KOPT-K1 (cell line): ENCODE measurements around the gene DPH2.
A peak's percentile ranks its signal among the peaks of the same experiment; 100 is the strongest.

Experiments used
- H3K27ac ChIP-seq: fragments of 200-600 bp; sonication (generic); 2 replicates; pipeline ENCODE4 v1.5.1; 2016; ENCODE audit warnings: antibody characterized with exemption, mild to moderate bottlenecking, low read depth, low read length; ENCODE audit not compliant: poor library complexity, severe bottlenecking
- H3K36me3 ChIP-seq: fragments of 200-600 bp; sonication (generic); 2 replicates; pipeline ENCODE4 v1.5.1; 2017; ENCODE audit warnings: antibody characterized with exemption, mild to moderate bottlenecking, low read length, moderate library complexity; ENCODE audit not compliant: insufficient read depth
- H3K9me3 ChIP-seq: fragments of 200-600 bp; sonication (generic); 2 replicates; pipeline ENCODE4 v1.5.1; 2017; ENCODE audit warnings: antibody characterized with exemption, low read length, mild to moderate bottlenecking; ENCODE audit not compliant: insufficient read depth, poor library complexity, severe bottlenecking

The DPH2 gene

DNA sequence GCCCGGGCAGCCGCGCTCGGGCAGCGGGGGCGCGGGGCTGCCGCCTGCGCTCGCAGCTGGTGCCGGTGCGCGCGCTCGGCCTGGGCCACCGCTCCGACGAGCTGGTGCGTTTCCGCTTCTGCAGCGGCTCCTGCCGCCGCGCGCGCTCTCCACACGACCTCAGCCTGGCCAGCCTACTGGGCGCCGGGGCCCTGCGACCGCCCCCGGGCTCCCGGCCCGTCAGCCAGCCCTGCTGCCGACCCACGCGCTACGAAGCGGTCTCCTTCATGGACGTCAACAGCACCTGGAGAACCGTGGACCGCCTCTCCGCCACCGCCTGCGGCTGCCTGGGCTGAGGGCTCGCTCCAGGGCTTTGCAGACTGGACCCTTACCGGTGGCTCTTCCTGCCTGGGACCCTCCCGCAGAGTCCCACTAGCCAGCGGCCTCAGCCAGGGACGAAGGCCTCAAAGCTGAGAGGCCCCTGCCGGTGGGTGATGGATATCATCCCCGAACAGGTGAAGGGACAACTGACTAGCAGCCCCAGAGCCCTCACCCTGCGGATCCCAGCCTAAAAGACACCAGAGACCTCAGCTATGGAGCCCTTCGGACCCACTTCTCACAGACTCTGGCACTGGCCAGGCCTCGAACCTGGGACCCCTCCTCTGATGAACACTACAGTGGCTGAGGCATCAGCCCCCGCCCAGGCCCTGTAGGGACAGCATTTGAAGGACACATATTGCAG lies 33.2 kb upstream of the DPH2 start:
- no peaks in the 10 kb centered on the region for H3K9me3 ChIP-seq
- no peaks in the 10 kb centered on the region; the same call in 1 of the 2 replicates for H3K36me3 ChIP-seq
- no peak overlapping the region for H3K27ac ChIP-seq

- H3K36me3 ChIP-seq = no peaks in the 10 kb centered on the region; the same call in 1 of the 2 replicates
- H3K27ac ChIP-seq = no peak overlapping the region
- no peaks in the 10 kb centered on the region for H3K9me3 ChIP-seq
Observed at GRCh38 chr1:43937179-43937865, 32.5 kb upstream of the DPH2 start.

GRCh38 chr1:43938383-43938782 lies 31.4 kb upstream of the DPH2 start:
- no peaks in the 10 kb centered on the region for H3K9me3 ChIP-seq
- no peak overlapping the region for H3K27ac ChIP-seq
- H3K36me3 ChIP-seq = no peaks in the 10 kb centered on the region; the same call in 1 of the 2 replicates

DNA sequence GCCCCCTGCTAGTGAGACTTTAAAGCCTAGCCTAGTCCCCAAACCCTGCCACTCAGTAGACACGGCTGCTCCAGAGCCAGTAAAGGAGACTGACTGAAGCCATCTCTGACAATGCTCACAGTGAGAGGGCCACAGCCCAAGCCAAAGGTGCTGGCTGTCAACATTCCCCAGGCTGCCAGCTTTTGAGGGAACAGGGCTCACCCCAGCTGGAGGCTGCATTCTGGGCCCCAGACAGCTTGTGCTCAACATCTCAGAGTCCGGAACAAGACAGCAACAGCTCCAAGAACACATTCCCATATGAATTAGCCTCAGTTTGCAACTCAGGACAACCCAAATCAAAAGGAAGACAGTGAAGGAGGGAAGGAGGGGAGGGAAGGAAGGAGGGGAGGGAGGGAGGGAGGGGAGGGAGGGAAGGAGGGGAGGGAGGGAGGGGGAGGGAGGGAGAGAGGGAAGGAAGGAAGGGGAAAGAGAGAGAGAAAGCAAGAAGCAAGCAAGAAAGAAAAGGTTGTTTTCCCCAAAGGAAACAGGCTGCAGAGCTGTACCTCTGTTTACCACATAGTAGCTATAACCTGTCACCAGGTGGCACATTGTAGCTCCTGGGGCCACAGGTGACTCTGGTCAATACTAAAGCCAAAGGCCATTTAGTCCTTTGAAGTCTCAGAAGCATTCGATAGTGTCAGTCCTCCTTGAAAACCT lies 30.8 kb upstream of the DPH2 start:
- H3K27ac ChIP-seq = no peak overlapping the region
- H3K36me3 ChIP-seq = peaks cover under 1% of the 10 kb centered on the region; the same call in 1 of the 2 replicates
- H3K9me3 ChIP-seq = no peaks in the 10 kb centered on the region

- Histone ChIP-seq H3K36me3 (0 out of 2 replicates have a peak, but pooled peaks cover 5% of the 10 kb centered on the region), H3K9me3 (no peaks in the 10 kb centered on the region), H3K27ac (no peak overlapping the region)
Observed at GRCh38 chr1:43942411-43942810, 27.4 kb upstream of the DPH2 start.

DNA sequence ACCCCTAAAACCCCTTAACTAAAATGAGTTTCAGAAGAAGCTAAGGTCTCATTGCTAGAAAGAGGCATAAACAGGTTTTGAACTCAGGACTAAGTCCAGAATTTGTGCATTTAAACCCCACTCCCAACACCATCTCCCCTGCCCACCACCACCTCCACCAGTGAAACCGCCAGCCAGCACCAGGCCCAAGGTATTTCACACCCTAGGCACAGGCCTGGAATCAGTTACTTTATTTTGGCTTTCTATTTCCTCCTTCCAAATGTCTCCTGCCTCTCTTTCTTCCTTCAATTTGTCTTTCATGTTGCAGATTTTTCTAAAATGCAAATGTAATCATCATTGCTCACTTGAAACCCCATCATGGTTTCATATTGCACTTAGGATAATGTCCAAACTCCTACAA lies 24.9 kb upstream of the DPH2 start:
- no peak overlapping the region for H3K27ac ChIP-seq
- no peaks in the 10 kb centered on the region for H3K9me3 ChIP-seq
- H3K36me3 ChIP-seq = peaks cover 9% of the 10 kb centered on the region; the same call in 1 of the 2 replicates

DNA sequence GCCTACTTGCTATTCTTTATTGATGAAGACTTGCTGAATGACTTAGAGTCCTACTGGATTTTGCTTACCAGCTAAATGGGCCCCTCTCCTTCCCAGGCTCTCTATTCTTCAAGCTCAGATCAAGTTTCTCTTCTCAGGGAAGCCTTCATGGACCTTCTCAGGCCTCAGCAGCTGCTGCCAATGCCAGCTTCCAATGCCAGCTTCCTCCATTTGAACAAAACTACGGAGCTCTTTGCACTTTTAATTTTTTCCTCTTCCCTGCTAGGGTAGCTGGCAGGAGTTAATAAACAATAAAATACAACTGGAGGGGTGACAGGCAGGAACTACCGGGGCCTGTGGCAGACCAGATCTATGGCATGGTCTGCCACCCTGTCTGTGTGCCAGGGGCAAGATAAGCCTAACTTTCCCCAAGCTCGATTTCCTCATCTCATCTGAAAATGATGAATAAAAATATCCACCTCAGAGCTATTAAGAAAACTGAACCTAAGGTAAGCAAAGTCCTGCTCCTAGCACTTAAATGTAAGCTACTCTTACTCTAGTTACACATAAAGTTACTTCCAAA lies 24.1 kb upstream of the DPH2 start:
- Histone ChIP-seq H3K27ac (peak overlapping the region; percentile 95), H3K36me3 (peaks cover 18% of the 10 kb centered on the region), H3K9me3 (no peaks in the 10 kb centered on the region)

DNA sequence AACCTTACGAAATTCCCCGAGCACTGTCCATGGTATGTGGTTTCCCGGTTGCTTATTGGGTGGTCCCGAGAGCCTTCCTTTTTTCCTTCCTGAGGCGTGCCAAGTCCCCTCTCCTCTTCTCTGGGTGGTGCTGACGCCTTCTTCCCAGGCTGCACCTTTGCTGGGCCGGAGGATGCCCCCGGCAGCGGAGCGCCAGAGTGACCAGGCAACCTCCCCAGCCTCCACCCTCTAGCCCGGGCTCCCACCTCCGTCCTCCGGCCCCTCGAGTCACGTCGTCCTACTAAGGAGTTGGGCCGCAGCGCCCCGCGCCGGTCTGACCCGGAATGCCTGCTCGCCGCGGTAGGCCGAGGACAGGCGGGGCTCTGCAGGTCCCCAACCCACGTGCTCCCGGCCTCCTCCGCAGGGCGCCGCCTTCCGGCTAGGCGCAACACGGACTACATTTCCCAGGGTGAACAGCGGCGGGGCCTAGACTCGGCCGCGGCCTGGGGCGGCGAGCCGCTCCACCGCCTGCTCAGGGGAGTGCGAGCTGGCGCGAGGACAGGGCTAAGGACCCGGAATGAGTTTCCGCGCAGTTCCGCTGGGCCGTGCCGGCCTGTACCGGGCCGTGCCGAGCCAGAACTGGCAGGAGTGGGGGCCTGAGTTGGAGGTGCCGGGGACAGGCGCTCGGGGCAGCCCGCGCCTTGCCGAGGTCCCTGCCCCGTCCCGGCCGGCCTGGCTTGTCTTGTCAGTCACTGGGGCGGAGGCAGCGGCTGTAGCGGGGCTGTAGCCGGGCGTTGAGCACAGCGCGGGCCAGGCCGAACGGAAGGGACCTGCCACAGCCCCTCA lies 23.4 kb upstream of the DPH2 start, which contains the start of gene IPO13:
IPO13 (plus strand) TSS at position 715 of the 825 bp plus-strand sequence. CDS start 651 bp downstream, outside the sequence.
- peaks cover 19% of the 10 kb centered on the region for H3K36me3 ChIP-seq
- H3K27ac ChIP-seq = peak within 1 kb of the TSS; percentile 95
- H3K9me3 ChIP-seq = no peaks in the 10 kb centered on the region

DNA sequence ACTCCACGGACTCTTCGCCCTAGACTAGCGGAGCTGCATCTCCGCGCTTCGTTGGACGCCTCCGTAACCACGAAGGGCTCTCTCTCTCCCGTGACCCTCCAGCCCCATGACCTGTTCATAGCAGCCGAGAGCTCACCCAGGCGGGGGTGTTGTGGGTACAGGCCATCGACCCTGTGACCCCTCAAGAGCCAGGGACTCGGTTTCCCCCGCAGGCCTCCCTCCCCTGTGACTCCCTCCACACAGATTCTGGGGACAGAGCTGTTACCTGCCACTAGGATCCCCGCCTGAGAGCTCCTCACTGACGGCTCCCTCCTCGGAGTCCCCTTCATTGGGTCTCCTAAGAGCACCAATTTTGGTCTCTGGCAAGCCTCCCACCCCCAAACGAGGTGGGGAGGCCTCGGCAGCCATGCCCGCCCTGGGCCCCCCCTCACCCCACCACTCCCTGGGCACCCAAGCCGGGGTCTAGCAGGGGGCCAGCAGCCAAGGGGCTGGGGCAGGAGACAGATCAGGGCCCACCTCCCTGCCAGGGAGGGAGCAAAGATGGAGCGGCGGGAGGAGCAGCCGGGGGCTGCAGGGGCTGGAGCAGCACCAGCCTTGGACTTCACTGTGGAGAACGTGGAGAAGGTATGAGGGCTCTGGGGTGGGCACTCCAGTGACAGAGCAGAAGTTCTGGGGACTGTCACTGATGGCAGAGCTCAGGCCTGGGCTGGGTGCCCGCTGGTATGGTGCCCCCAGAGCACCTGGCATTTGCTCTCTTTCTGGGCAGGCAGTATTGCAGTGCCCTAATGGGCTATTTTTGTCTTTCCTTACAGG lies 22.5 kb upstream of the DPH2 start:
- Histone ChIP-seq H3K36me3 (peaks cover 19% of the 10 kb centered on the region), H3K9me3 (no peaks in the 10 kb centered on the region), H3K27ac (peak overlapping the region; percentile 95)

DNA sequence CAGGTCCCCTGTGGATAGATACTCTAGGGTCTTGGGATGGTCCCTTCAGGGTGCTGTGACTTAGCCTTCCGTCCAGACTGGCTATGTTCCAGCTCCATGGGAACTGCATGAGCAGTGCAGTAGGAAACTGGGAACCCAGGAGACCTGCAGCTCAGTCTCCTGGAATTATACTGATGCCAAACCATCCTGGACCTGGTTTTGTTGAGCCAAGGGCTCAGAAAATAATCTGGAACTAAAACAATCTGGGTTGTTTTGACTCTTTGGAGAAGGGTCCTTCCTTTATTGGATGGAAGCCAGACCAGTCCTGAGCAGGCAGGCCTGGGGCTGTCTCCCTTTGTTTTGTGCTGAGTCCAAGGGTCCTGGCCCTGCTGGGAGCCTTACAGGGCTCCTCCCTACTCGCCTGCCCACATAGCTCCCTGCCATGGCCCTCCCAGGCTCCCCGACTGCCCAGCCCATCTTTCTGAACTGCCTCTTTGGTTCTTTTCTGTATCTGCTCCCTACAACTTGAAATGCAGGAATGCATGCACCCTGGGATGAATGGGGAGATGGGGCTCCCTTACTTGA lies 21.9 kb upstream of the DPH2 start:
- Histone ChIP-seq H3K36me3 (peaks cover 19% of the 10 kb centered on the region), H3K27ac (no peak overlapping the region), H3K9me3 (no peaks in the 10 kb centered on the region)

DNA sequence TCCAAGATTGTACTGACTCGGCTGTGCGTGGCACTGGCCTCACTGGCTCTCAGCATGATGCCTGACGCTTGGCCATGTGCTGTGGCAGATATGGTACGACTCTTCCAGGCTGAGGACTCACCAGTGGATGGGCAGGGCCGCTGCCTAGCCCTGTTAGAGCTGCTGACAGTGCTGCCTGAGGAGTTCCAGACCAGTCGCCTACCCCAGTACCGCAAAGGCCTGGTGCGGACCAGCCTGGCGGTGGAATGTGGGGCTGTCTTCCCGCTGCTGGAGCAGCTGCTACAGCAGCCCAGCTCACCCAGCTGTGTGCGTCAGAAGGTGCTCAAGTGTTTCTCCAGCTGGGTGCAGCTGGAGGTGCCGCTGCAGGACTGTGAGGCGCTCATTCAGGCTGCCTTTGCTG lies 20.1 kb upstream of the DPH2 start:
- Histone ChIP-seq H3K9me3 (no peaks in the 10 kb centered on the region), H3K27ac (no peak overlapping the region), H3K36me3 (peaks cover 14% of the 10 kb centered on the region)

GRCh38 chr1:43951021-43951985 lies 18.5 kb upstream of the DPH2 start:
- H3K27ac ChIP-seq = no peak overlapping the region
- no peaks in the 10 kb centered on the region for H3K9me3 ChIP-seq

More at GRCh38 chr1:43951021-43951985, 18.5 kb upstream of the DPH2 start:
- peaks cover 20% of the 10 kb centered on the region for H3K36me3 ChIP-seq
